CD14-positive monocyte (primary cell): ENCODE data around the gene SYNGR4. TPM values are rescaled to one million over a fixed set of nuclear protein-coding genes. Genes with fewer than 3 reads are reported as not detected.

ENCODE experiments used
- DNase-seq, 3 donors: peaks; one replicate each; pipeline ENCODE4 v3.0.0-alpha.2; 2011 to 2022
- H2AFZ ChIP-seq: 2 replicates; pipeline ENCODE4 v1.6.0; 2012; ENCODE audit warnings: mild to moderate bottlenecking, low read depth, low read length, inconsistent platforms; ENCODE audit not compliant: insufficient read depth, poor library complexity, severe bottlenecking
- H3K27ac ChIP-seq, 2 donors: 1 replicate in 1 of 2; 2 replicates in 1 of 2; pipeline ENCODE4 v1.5.1; 2012 to 2013; ENCODE audit warnings: low read length in 2 of 2, control low read depth in 1 of 2, inconsistent platforms in 1 of 2, low read depth in 1 of 2, mild to moderate bottlenecking in 1 of 2
- H3K27me3 ChIP-seq, 2 donors: one replicate each; pipeline versions ENCODE4 v1.6.0 to v1.6.1; 2011 to 2013; ENCODE audit warnings: low read length in 2 of 2; ENCODE audit not compliant: control insufficient read depth in 2 of 2, insufficient read depth in 2 of 2
- H3K36me3 ChIP-seq, 2 donors: replicated peaks in 1 of 2; 1 replicate in 1 of 2; 2 replicates in 1 of 2; pipeline versions ENCODE4 v1.5.1 to v1.6.1; 2012 to 2013; ENCODE audit warnings: low read length in 2 of 2, control low read depth in 1 of 2, inconsistent platforms in 1 of 2, mild to moderate bottlenecking in 1 of 2; ENCODE audit not compliant: insufficient read depth in 2 of 2, control insufficient read depth in 1 of 2
- H3K4me1 ChIP-seq, 2 donors: 1 replicate in 1 of 2; 2 replicates in 1 of 2; pipeline versions ENCODE4 v1.5.1 to v1.6.1; 2012 to 2013; ENCODE audit warnings: low read length in 2 of 2, control low read depth in 1 of 2, inconsistent platforms in 1 of 2, mild to moderate bottlenecking in 1 of 2, moderate library complexity in 1 of 2; ENCODE audit not compliant: insufficient read depth in 2 of 2, control insufficient read depth in 1 of 2
- H3K4me2 ChIP-seq: replicated peaks from 2 replicates; pipeline ENCODE3; 2012; ENCODE audit warnings: low read length, moderate library complexity, mild to moderate bottlenecking; ENCODE audit not compliant: poor library complexity, severe bottlenecking; ENCODE audit errors: extremely low read depth
- H3K4me3 ChIP-seq, 3 experiments: fragments of 200-600 bp in 1 of 3; sonication (generic) in 1 of 3; replicated peaks in 1 of 3; 1 replicate in 2 of 3; 2 replicates in 1 of 3; pipeline ENCODE4 v1.5.1; 2011 to 2013; ENCODE audit warnings: low read length in 3 of 3, mild to moderate bottlenecking in 3 of 3, control low read depth in 2 of 3, low read depth in 2 of 3, inconsistent platforms in 1 of 3, moderate library complexity in 1 of 3
- H3K79me2 ChIP-seq: 2 replicates; pipeline ENCODE4 v1.6.0; 2012; ENCODE audit warnings: mild to moderate bottlenecking, control low read depth, inconsistent platforms, low read length, moderate library complexity; ENCODE audit not compliant: insufficient read depth
- H3K9ac ChIP-seq: 2 replicates; pipeline ENCODE4 v1.6.0; 2017; ENCODE audit warnings: low read length, mild to moderate bottlenecking; ENCODE audit not compliant: insufficient read depth, poor library complexity, severe bottlenecking
- H3K9me3 ChIP-seq, 2 donors: replicated peaks in 1 of 2; 1 replicate in 1 of 2; 2 replicates in 1 of 2; pipeline versions ENCODE4 v1.5.1 to v1.6.1; 2012 to 2013; ENCODE audit warnings: low read length in 2 of 2, control low read depth in 1 of 2; ENCODE audit not compliant: control insufficient read depth in 1 of 2, insufficient read depth in 1 of 2
- H4K20me1 ChIP-seq: 2 replicates; pipeline ENCODE4 v1.6.0; 2012; ENCODE audit warnings: mild to moderate bottlenecking, low read length, control low read depth, moderate library complexity; ENCODE audit not compliant: insufficient read depth
- H3K27ac Mint-ChIP-seq, 7 donors: one replicate each; pipeline ENCODE4 v1.8.0; 2020; ENCODE audit warnings: mild to moderate bottlenecking in 7 of 7, mixed read lengths in 7 of 7, moderate library complexity in 6 of 7, inconsistent platforms in 2 of 7
- H3K27me3 Mint-ChIP-seq, 3 donors: one replicate each; pipeline ENCODE4 v1.8.0; 2021 to 2022; ENCODE audit warnings: low read depth in 3 of 3, mild to moderate bottlenecking in 3 of 3, mixed read lengths in 3 of 3, moderate library complexity in 3 of 3, inconsistent platforms in 1 of 3
- H3K36me3 Mint-ChIP-seq, 2 donors: one replicate each; pipeline ENCODE4 v1.8.0; 2020; ENCODE audit warnings: mixed read lengths in 2 of 2, inconsistent platforms in 1 of 2, mild to moderate bottlenecking in 1 of 2
- H3K4me1 Mint-ChIP-seq: one replicate; pipeline ENCODE4 v1.8.0; 2020; ENCODE audit warnings: mild to moderate bottlenecking, mixed read lengths
- H3K4me3 Mint-ChIP-seq, 2 donors: one replicate each; pipeline ENCODE4 v1.8.0; 2020; ENCODE audit warnings: mild to moderate bottlenecking in 2 of 2, mixed read lengths in 2 of 2, moderate library complexity in 1 of 2
- H3K9me3 Mint-ChIP-seq, 7 donors: one replicate each; pipeline ENCODE4 v1.8.0; 2020 to 2022; ENCODE audit warnings: mixed read lengths in 7 of 7, mild to moderate bottlenecking in 6 of 7, moderate library complexity in 6 of 7, inconsistent platforms in 2 of 7
- WGBS: methylation state at CpG from one replicate; pipeline ENCODE4 v1.1.5; 2013; ENCODE audit warnings: missing lambda C conversion rate; ENCODE audit not compliant: insufficient coverage; 5-methylcytosine and 5-hydroxymethylcytosine counted together
- intact Hi-C, 2 donors: fragments of 100-400 bp; cut with micrococcal nuclease; formaldehyde crosslinking; loops; one replicate each; pipeline versions ENCODE4 v1.15.0 to v1.15.1; 2023
- polyA plus RNA-seq, 3 donors: library from polyadenylated mRNA; depleted of rRNA in 1 of 3; unstranded in 2 of 3; stranded (reverse) in 1 of 3; fragments of 300-500 nt in 2 of 3; fragments of >200 nt in 1 of 3; fragmentation: Illumina TruSeq in 2 of 3; gene quantifications; 1 replicate in 2 of 3; 2 replicates in 1 of 3; pipeline ENCODE4 v1.2.3, GENCODE V29; 2012 to 2021
- TF ChIP-seq, protein P1 (sequence below): fragments of 200-600 bp; IDR thresholded peaks from one replicate; pipeline ENCODE4 v1.8.0; 2022; ENCODE audit warnings: antibody characterized with exemption, mild to moderate bottlenecking

The SYNGR4 gene
- polyA plus RNA-seq, 3 donors, result not detected

DNA sequence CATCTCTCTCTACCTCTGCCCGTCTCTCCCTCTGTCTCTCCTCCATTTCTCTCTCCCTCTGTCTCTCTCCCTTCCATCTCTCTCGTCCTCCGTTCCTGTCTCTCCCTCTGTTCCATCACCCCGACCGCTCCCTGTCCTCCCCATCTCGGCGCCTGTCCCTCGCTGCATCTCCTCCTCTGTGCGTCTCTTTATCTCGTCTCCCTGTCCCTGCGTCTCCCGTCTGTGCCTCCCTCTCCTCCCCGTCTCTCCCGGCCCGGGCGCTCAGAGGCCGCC, 33.9 kb downstream of the SYNGR4 start:
- H3K9me3 ChIP-seq, result peaks cover 4 to 15% of the 10 kb centered on the region in 2 donors
- Mint-ChIP-seq H3K4me3 (peak overlapping the region; percentile 94 to 95), H3K27ac (peak overlapping the region in 4 of 7 donors; percentile 9 to 82 (median 65)), H3K9me3 (peaks cover 4 to 41% (median 14%) of the 10 kb centered on the region in 7 donors), H3K27me3 (peaks cover 50 to 56% (median 54%) of the 10 kb centered on the region in 3 donors), H3K36me3 (peaks cover 0 to 10% of the 10 kb centered on the region in 2 donors), H3K4me1 (peaks cover 41% of the 10 kb centered on the region)
- no peaks in the 10 kb centered on the region for H3K36me3 ChIP-seq
- H3K4me3 ChIP-seq, result peak overlapping the region; percentile 17 to 73 (median 36)
- peaks cover 41 to 50% of the 10 kb centered on the region in 2 donors for H3K27me3 ChIP-seq
- no peaks in the 10 kb centered on the region for H4K20me1 ChIP-seq
- TF ChIP-seq, protein P1, sequence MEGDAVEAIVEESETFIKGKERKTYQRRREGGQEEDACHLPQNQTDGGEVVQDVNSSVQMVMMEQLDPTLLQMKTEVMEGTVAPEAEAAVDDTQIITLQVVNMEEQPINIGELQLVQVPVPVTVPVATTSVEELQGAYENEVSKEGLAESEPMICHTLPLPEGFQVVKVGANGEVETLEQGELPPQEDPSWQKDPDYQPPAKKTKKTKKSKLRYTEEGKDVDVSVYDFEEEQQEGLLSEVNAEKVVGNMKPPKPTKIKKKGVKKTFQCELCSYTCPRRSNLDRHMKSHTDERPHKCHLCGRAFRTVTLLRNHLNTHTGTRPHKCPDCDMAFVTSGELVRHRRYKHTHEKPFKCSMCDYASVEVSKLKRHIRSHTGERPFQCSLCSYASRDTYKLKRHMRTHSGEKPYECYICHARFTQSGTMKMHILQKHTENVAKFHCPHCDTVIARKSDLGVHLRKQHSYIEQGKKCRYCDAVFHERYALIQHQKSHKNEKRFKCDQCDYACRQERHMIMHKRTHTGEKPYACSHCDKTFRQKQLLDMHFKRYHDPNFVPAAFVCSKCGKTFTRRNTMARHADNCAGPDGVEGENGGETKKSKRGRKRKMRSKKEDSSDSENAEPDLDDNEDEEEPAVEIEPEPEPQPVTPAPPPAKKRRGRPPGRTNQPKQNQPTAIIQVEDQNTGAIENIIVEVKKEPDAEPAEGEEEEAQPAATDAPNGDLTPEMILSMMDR, result no peak
- no peaks in the 10 kb centered on the region for H3K79me2 ChIP-seq
- H3K4me2 ChIP-seq, result peak overlapping the region; percentile 72
- H3K9ac ChIP-seq, result peak overlapping the region; percentile 19
- H3K27ac ChIP-seq, result no peak overlapping the region
- peaks cover 35 to 45% of the 10 kb centered on the region in 2 donors for H3K4me1 ChIP-seq
- H2AFZ ChIP-seq, result peak overlapping the region; percentile 87
- intact Hi-C loops, result loop anchor here in 1 of 2 donors (10.0 kb wide), 1 partner anchor 47 kb away; the partner anchor contains the start of gene GRWD1
- 4% methylated on average over 17 of the region's 17 CpGs for WGBS
- no peak for DNase-seq

GRCh38 chr19:48398375-48399235, 34.4 kb downstream of the SYNGR4 start:
- H3K4me1 ChIP-seq, result peaks cover 39 to 45% of the 10 kb centered on the region in 2 donors
- peak overlapping the region; percentile 19 for H3K9ac ChIP-seq

More at GRCh38 chr19:48398375-48399235, 34.4 kb downstream of the SYNGR4 start:
- peak overlapping the region; percentile 87 for H2AFZ ChIP-seq
- H3K9me3 Mint-ChIP-seq, result peaks cover 4 to 41% (median 14%) of the 10 kb centered on the region in 7 donors
- no peaks in the 10 kb centered on the region for H3K36me3 ChIP-seq
- peaks cover 4 to 15% of the 10 kb centered on the region in 2 donors for H3K9me3 ChIP-seq
- H3K4me1 Mint-ChIP-seq, result peaks cover 44% of the 10 kb centered on the region
- no peaks in the 10 kb centered on the region for H3K79me2 ChIP-seq
- H3K27ac Mint-ChIP-seq, result peak overlapping the region; percentile 52 to 93 (median 88)
- intact Hi-C loops, result loop anchor here in 1 of 2 donors (10.0 kb wide), 1 partner anchor 46 kb away; the partner anchor contains the start of gene GRWD1
- TF ChIP-seq, protein P1, result no peak
- DNase-seq, result peak; percentile 70 to 80 (median 80)
- peak overlapping the region; percentile 23 to 94 for H3K4me3 Mint-ChIP-seq
- peaks cover 0 to 10% of the 10 kb centered on the region in 2 donors for H3K36me3 Mint-ChIP-seq
- peak overlapping the region; percentile 17 to 73 (median 36) for H3K4me3 ChIP-seq
- peaks cover 37 to 44% of the 10 kb centered on the region in 2 donors for H3K27me3 ChIP-seq
- H4K20me1 ChIP-seq, result no peaks in the 10 kb centered on the region
- H3K4me2 ChIP-seq, result peak overlapping the region; percentile 72
- peaks cover 48 to 51% (median 48%) of the 10 kb centered on the region in 3 donors for H3K27me3 Mint-ChIP-seq
- no peak overlapping the region for H3K27ac ChIP-seq
- WGBS, result 6% methylated on average over 94 of the region's 104 CpGs
